H9 (cell line): ENCODE data around the gene ING5. TPM values are rescaled to one million over a fixed set of nuclear protein-coding genes. Genes with fewer than 3 reads are reported as not detected.

Experiments used
- DNase-seq: peaks from one replicate; pipeline ENCODE4 v3.0.0-alpha.2; 2017
- H2AFZ ChIP-seq: one replicate; pipeline ENCODE4 v1.6.1; 2013; ENCODE audit warnings: mild to moderate bottlenecking, low read length, control low read depth, moderate library complexity
- H2AK5ac ChIP-seq: 2 replicates; pipeline ENCODE4 v1.6.1; 2013; ENCODE audit warnings: low read length, control low read depth, mixed read lengths; ENCODE audit not compliant: insufficient read length
- H2BK120ac ChIP-seq: one replicate; pipeline ENCODE4 v1.6.1; 2013; ENCODE audit warnings: low read depth, mild to moderate bottlenecking, low read length, control low read depth, inconsistent platforms; ENCODE audit not compliant: poor library complexity, severe bottlenecking
- H2BK12ac ChIP-seq: 2 replicates; pipeline ENCODE4 v1.6.1; 2013; ENCODE audit warnings: low read length, control low read depth, mixed read lengths, low read depth; ENCODE audit not compliant: insufficient read length
- H2BK15ac ChIP-seq: 2 replicates; pipeline ENCODE4 v1.6.1; 2013; ENCODE audit warnings: low read depth, low read length, control low read depth
- H2BK20ac ChIP-seq: one replicate; pipeline ENCODE4 v1.6.1; 2013; ENCODE audit warnings: low read depth, mild to moderate bottlenecking, low read length, control low read depth, inconsistent platforms; ENCODE audit not compliant: poor library complexity, severe bottlenecking
- H2BK5ac ChIP-seq: 2 replicates; pipeline ENCODE4 v1.6.1; 2013; ENCODE audit warnings: low read length, control low read depth, mixed read lengths; ENCODE audit not compliant: insufficient read length
- H3K14ac ChIP-seq: 2 replicates; pipeline ENCODE4 v1.6.1; 2013; ENCODE audit warnings: low read length, control low read depth; ENCODE audit not compliant: insufficient read depth
- H3K18ac ChIP-seq: 2 replicates; pipeline ENCODE4 v1.6.1; 2013; ENCODE audit warnings: low read depth, mild to moderate bottlenecking, mixed read lengths, low read length, control low read depth; ENCODE audit not compliant: insufficient read length
- H3K23ac ChIP-seq: 2 replicates; pipeline ENCODE4 v1.6.1; 2013; ENCODE audit warnings: low read length, control low read depth, mixed read lengths, low read depth; ENCODE audit not compliant: insufficient read length
- H3K23me2 ChIP-seq: 2 replicates; pipeline ENCODE4 v1.6.1; 2013; ENCODE audit warnings: low read depth, mild to moderate bottlenecking, mixed read lengths, low read length, control low read depth; ENCODE audit not compliant: insufficient read length, poor library complexity, severe bottlenecking
- H3K27ac ChIP-seq: 2 replicates; pipeline ENCODE4 v1.5.1; 2013; ENCODE audit warnings: low read length, control low read depth, mixed read lengths, low read depth; ENCODE audit not compliant: insufficient read length
- H3K27me3 ChIP-seq: 2 replicates; pipeline ENCODE4 v1.6.1; 2013; ENCODE audit warnings: low read length, control low read depth, inconsistent platforms; ENCODE audit not compliant: insufficient read depth
- H3K4ac ChIP-seq: 2 replicates; pipeline ENCODE4 v1.6.1; 2013; ENCODE audit warnings: low read depth, mild to moderate bottlenecking, control low read depth, inconsistent platforms, low read length, moderate library complexity
- H3K4me1 ChIP-seq: 2 replicates; pipeline ENCODE4 v1.6.1; 2013; ENCODE audit warnings: low read length, control low read depth, inconsistent platforms; ENCODE audit not compliant: insufficient read depth
- H3K4me2 ChIP-seq: 2 replicates; pipeline ENCODE4 v1.6.1; 2013; ENCODE audit warnings: low read length, control low read depth, mixed read lengths; ENCODE audit not compliant: insufficient read length, insufficient read depth
- H3K56ac ChIP-seq: 2 replicates; pipeline ENCODE4 v1.6.1; 2013; ENCODE audit warnings: low read depth, mild to moderate bottlenecking, mixed read lengths, low read length, control low read depth; ENCODE audit not compliant: insufficient read length
- H3K79me1 ChIP-seq: 2 replicates; pipeline ENCODE4 v1.6.1; 2013; ENCODE audit warnings: low read depth, mild to moderate bottlenecking, moderate library complexity, low read length, control low read depth, inconsistent platforms; ENCODE audit not compliant: insufficient read depth, poor library complexity, severe bottlenecking
- H3K79me2 ChIP-seq: 2 replicates; pipeline ENCODE4 v1.6.1; 2013; ENCODE audit warnings: low read length, control low read depth, inconsistent platforms; ENCODE audit not compliant: insufficient read depth
- H3K9ac ChIP-seq: 2 replicates; pipeline ENCODE4 v1.6.1; 2013; ENCODE audit warnings: low read length, control low read depth, mixed read lengths; ENCODE audit not compliant: insufficient read length; ENCODE audit errors: extremely low read depth
- H3K9me3 ChIP-seq: one replicate; pipeline ENCODE4 v1.6.1; 2013; ENCODE audit warnings: low read depth, low read length, inconsistent platforms; ENCODE audit not compliant: control insufficient read depth
- H3T11ph ChIP-seq: one replicate; pipeline ENCODE4 v1.6.1; 2013; ENCODE audit warnings: mild to moderate bottlenecking, low read length, control low read depth, inconsistent platforms
- H4K20me1 ChIP-seq: one replicate; pipeline ENCODE4 v1.6.1; 2013; ENCODE audit not compliant: control insufficient read depth, insufficient read length, insufficient read depth
- H4K5ac ChIP-seq: 2 replicates; pipeline ENCODE4 v1.6.1; 2013; ENCODE audit warnings: low read depth, mild to moderate bottlenecking, mixed read lengths, low read length, control low read depth; ENCODE audit not compliant: insufficient read length
- H4K8ac ChIP-seq: replicated peaks from 2 replicates; pipeline ENCODE4 v1.6.1; 2013; ENCODE audit warnings: low read length, control low read depth, mixed read lengths, low read depth; ENCODE audit not compliant: insufficient read length
- H4K91ac ChIP-seq: 2 replicates; pipeline ENCODE4 v1.6.1; 2013; ENCODE audit warnings: low read depth, mild to moderate bottlenecking, moderate library complexity, mixed read lengths, low read length, control low read depth; ENCODE audit not compliant: insufficient read length
- H3K27ac Mint-ChIP-seq, 3 experiments: 2 replicates in 2 of 3; 3 replicates in 1 of 3; pipeline ENCODE4 v1.8.0; 2020 to 2021; ENCODE audit warnings: mixed read lengths in 3 of 3, mild to moderate bottlenecking in 1 of 3, moderate library complexity in 1 of 3
- H3K27me3 Mint-ChIP-seq: 2 replicates; pipeline ENCODE4 v1.8.0; 2021; ENCODE audit warnings: low read depth, mild to moderate bottlenecking, moderate library complexity, mixed read lengths
- H3K36me3 Mint-ChIP-seq, 3 experiments: 2 replicates in 2 of 3; 3 replicates in 1 of 3; pipeline ENCODE4 v1.8.0; 2020 to 2021; ENCODE audit warnings: low read depth in 3 of 3, mixed read lengths in 3 of 3; ENCODE audit not compliant: insufficient read depth in 1 of 3
- H3K4me1 Mint-ChIP-seq, 2 experiments: 2 replicates each; pipeline ENCODE4 v1.8.0; 2020; ENCODE audit warnings: mixed read lengths in 2 of 2
- H3K4me3 Mint-ChIP-seq, 2 experiments: 2 replicates in 1 of 2; 3 replicates in 1 of 2; pipeline ENCODE4 v1.8.0; 2020 to 2021; ENCODE audit warnings: mild to moderate bottlenecking in 2 of 2, mixed read lengths in 2 of 2, moderate library complexity in 1 of 2
- H3K9me3 Mint-ChIP-seq, 2 experiments: 2 replicates in 1 of 2; 3 replicates in 1 of 2; pipeline ENCODE4 v1.8.0; 2020; ENCODE audit warnings: mild to moderate bottlenecking in 2 of 2, mixed read lengths in 2 of 2, moderate library complexity in 1 of 2
- WGBS: extraction: QIAGEN DNeasy Blood & Tissue Kit; methylation state at CpG from one replicate; pipeline ENCODE4 v1.1.7; 2013; ENCODE audit warnings: missing lambda C conversion rate, low lambda C conversion rate, mixed read lengths; ENCODE audit not compliant: insufficient read length; ENCODE audit errors: extremely low coverage; 5-methylcytosine and 5-hydroxymethylcytosine counted together
- total RNA-seq: library from RNA; stranded (reverse); gene quantifications from 2 replicates; pipeline ENCODE4 v1.2.1, GENCODE V29; 2021
- TF ChIP-seq, protein P1 (sequence below): fragments of 200-600 bp; sonication (generic); conservative IDR thresholded peaks from 3 replicates; pipeline ENCODE4 v1.8.0; 2021; ENCODE audit warnings: antibody characterized with exemption, mild to moderate bottlenecking

ING5 gene
- total RNA-seq, 1 experiment from 2014 or later, result 66.0 TPM

DNA sequence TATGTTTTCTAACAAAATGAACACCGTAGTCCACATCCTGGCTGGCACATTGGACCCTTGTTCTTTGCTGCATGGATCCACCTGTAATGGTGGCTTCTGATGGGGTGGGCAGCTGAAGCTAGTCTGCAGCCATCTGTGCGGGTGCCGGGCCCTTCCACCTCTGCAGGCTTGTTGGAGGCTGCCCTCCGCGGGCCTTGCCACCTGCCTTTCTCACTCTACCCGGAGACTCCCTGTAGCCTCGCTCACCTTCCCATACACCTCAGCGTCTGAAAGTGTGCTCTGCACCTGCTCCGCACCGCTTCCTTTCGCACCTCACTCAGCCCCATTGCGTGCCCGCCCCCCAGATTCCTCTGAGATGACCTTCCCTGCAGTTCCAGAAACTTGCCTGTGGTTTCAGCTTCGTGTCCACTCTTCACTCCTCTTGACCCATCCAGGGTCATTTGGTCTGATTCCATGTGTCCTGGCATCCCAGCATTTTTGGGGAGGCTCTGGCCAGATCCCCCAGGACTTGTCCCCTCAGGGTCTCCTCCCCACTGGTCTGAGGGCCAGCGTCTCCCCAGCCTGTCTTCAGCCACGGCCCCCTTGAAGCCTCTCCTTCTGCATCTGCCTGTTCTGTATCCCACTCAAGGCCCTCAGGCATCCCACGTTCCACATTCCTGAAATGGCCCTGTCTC lies 46.2 kb upstream of the ING5 start:
- peaks cover 3 to 5% of the 10 kb centered on the region in 2 experiments; a peak in 2 of 4 replicates for H3K4me1 Mint-ChIP-seq
- no peak overlapping the region for H3K14ac ChIP-seq
- H3K27me3 Mint-ChIP-seq, result no peaks in the 10 kb centered on the region
- H4K5ac ChIP-seq, result no peak overlapping the region
- DNase-seq, result no peak
- H3K36me3 Mint-ChIP-seq, result peaks cover 42 to 84% (median 80%) of the 10 kb centered on the region in 3 experiments; a peak in 6 of 7 replicates
- H3K23ac ChIP-seq, result no peak overlapping the region
- H2BK5ac ChIP-seq, result no peak overlapping the region
- H3K4me1 ChIP-seq, result no peaks in the 10 kb centered on the region; the same call in 1 of the 2 replicates
- H3K9ac ChIP-seq, result no peak overlapping the region
- peaks cover 8% of the 10 kb centered on the region for H3K79me1 ChIP-seq
- no CpG with 5 or more reads among the region's 17 CpGs for WGBS
- TF ChIP-seq, protein P1, sequence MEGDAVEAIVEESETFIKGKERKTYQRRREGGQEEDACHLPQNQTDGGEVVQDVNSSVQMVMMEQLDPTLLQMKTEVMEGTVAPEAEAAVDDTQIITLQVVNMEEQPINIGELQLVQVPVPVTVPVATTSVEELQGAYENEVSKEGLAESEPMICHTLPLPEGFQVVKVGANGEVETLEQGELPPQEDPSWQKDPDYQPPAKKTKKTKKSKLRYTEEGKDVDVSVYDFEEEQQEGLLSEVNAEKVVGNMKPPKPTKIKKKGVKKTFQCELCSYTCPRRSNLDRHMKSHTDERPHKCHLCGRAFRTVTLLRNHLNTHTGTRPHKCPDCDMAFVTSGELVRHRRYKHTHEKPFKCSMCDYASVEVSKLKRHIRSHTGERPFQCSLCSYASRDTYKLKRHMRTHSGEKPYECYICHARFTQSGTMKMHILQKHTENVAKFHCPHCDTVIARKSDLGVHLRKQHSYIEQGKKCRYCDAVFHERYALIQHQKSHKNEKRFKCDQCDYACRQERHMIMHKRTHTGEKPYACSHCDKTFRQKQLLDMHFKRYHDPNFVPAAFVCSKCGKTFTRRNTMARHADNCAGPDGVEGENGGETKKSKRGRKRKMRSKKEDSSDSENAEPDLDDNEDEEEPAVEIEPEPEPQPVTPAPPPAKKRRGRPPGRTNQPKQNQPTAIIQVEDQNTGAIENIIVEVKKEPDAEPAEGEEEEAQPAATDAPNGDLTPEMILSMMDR, result no peak
- no peak overlapping the region for H3K18ac ChIP-seq
- no peaks in the 10 kb centered on the region for H4K20me1 ChIP-seq
- no peak overlapping the region for H2AFZ ChIP-seq
- H3K27me3 ChIP-seq, result no peaks in the 10 kb centered on the region
- H3K27ac ChIP-seq, result no peak overlapping the region
- H2BK15ac ChIP-seq, result no peak overlapping the region
- no peak overlapping the region for H4K91ac ChIP-seq
- no peak overlapping the region for H3K4me3 Mint-ChIP-seq
- no peak overlapping the region for H2AK5ac ChIP-seq
- H2BK120ac ChIP-seq, result no peak overlapping the region
- H3K56ac ChIP-seq, result no peak overlapping the region
- H3K9me3 ChIP-seq, result no peaks in the 10 kb centered on the region
- no peak overlapping the region for H3K4me2 ChIP-seq
- no peak overlapping the region for H2BK20ac ChIP-seq
- no peaks in the 10 kb centered on the region for H3K9me3 Mint-ChIP-seq
- no peak overlapping the region for H3K4ac ChIP-seq
- H4K8ac ChIP-seq, result no peak overlapping the region
- H3K23me2 ChIP-seq, result no peaks in the 10 kb centered on the region
- H2BK12ac ChIP-seq, result no peak overlapping the region
- H3T11ph ChIP-seq, result no peak overlapping the region
- H3K27ac Mint-ChIP-seq, result peak overlapping the region in 1 of 3 experiments; percentile 10; a peak in 1 of 7 replicates
- peaks cover 4% of the 10 kb centered on the region; the same call in 1 of the 2 replicates for H3K79me2 ChIP-seq
